Measurements from ENCODE around the gene PSAPL1. TPM values are rescaled to one million over a fixed set of nuclear protein-coding genes. Genes with fewer than 3 reads are reported as not detected.

The PSAPL1 gene
- polyA plus RNA-seq, 1 of the 3 experiments (the other 2 are of a cell fraction), result 0.03 TPM

- Histone ChIP-seq H3F3A (replicated peaks; ENCODE audit: insufficient read depth) (peaks cover 3% of the 10 kb centered on the region), H3K36me3 (replicated peaks in 1 of 2; ENCODE audit: control insufficient read depth in 1 of 2, insufficient read depth in 2 of 2, low read length in 1 of 2) (no peaks in the 10 kb centered on the region), H3K9me3 (no peaks in the 10 kb centered on the region), H3K4me2 (no peak overlapping the region), H3K27me3 (ENCODE audit: insufficient read depth) (no peaks in the 10 kb centered on the region), H4K20me1 (ENCODE audit: insufficient read depth) (no peaks in the 10 kb centered on the region), H3K4me1 (ENCODE audit: control insufficient read depth in 1 of 2, insufficient read depth in 2 of 2, low read depth in 1 of 2, low read length in 1 of 2) (peaks cover 0 to 10% of the 10 kb centered on the region in 2 experiments; a peak in 1 of 4 replicates), H3K9ac (no peak overlapping the region), H3K27ac (ENCODE audit: low read depth in 2 of 2, low read length in 1 of 2) (no peak overlapping the region), H3K9me2 (no peaks in the 10 kb centered on the region), H2AFZ (ENCODE audit: low read depth) (no peak overlapping the region), H3K79me2 (ENCODE audit: insufficient read depth) (no peaks in the 10 kb centered on the region), H3K4me3 (ENCODE audit: low read depth in 2 of 2, low read length in 1 of 2) (no peak overlapping the region)
- DNase-seq, result peak; percentile 12
- TF ChIP-seq USF2 (IDR thresholded peaks at IDR 0.05; ENCODE audit: borderline replicate concordance, low read depth, low read length) (no peak), ELF1 (IDR thresholded peaks at IDR 0.05) (no peak), USF1 (IDR thresholded peaks at IDR 0.05; ENCODE audit: borderline replicate concordance, low read depth) (no peak), RXRA (IDR thresholded peaks at IDR 0.05; ENCODE audit: borderline replicate concordance, low read depth) (no peak), TAF1 (IDR thresholded peaks at IDR 0.05; ENCODE audit: borderline replicate concordance, low read depth, low read length) (no peak), JUND (IDR thresholded peaks at IDR 0.05) (no peak), GATA2 (CRISPR knock-in tag; IDR thresholded peaks at IDR 0.05) (no peak), MEF2A (IDR thresholded peaks at IDR 0.05; ENCODE audit: borderline replicate concordance, low read depth) (no peak), MXI1 (IDR thresholded peaks at IDR 0.05; ENCODE audit: low read depth, low read length) (no peak), RAD21 (IDR thresholded peaks at IDR 0.05; ENCODE audit: low read length) (no peak)
- TF ChIP-seq, protein P1, sequence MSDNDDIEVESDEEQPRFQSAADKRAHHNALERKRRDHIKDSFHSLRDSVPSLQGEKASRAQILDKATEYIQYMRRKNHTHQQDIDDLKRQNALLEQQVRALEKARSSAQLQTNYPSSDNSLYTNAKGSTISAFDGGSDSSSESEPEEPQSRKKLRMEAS (IDR thresholded peaks at IDR 0.05; ENCODE audit: low read depth), result no peak
- TF ChIP-seq, protein P2, sequence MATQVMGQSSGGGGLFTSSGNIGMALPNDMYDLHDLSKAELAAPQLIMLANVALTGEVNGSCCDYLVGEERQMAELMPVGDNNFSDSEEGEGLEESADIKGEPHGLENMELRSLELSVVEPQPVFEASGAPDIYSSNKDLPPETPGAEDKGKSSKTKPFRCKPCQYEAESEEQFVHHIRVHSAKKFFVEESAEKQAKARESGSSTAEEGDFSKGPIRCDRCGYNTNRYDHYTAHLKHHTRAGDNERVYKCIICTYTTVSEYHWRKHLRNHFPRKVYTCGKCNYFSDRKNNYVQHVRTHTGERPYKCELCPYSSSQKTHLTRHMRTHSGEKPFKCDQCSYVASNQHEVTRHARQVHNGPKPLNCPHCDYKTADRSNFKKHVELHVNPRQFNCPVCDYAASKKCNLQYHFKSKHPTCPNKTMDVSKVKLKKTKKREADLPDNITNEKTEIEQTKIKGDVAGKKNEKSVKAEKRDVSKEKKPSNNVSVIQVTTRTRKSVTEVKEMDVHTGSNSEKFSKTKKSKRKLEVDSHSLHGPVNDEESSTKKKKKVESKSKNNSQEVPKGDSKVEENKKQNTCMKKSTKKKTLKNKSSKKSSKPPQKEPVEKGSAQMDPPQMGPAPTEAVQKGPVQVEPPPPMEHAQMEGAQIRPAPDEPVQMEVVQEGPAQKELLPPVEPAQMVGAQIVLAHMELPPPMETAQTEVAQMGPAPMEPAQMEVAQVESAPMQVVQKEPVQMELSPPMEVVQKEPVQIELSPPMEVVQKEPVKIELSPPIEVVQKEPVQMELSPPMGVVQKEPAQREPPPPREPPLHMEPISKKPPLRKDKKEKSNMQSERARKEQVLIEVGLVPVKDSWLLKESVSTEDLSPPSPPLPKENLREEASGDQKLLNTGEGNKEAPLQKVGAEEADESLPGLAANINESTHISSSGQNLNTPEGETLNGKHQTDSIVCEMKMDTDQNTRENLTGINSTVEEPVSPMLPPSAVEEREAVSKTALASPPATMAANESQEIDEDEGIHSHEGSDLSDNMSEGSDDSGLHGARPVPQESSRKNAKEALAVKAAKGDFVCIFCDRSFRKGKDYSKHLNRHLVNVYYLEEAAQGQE (IDR thresholded peaks at IDR 0.05; ENCODE audit: low read depth, low read length), result no peak
- WGBS (ENCODE audit: low lambda C conversion rate), result 67% methylated on average over 19 of the region's 28 CpGs
- ChIA-PET CTCF (interaction anchor here (1.2 kb wide), 1 partner anchor 14 kb away, joined by 4 read pairs; no protein-coding TSS in a partner anchor), POLR2A (no interaction called here)
These were observed 50.5 kb downstream of the PSAPL1 start for GRCh38 chr4:7384003-7384928.
